ENCODE measurements around the gene TCF4.
A peak's percentile ranks its signal among the peaks of the same experiment; 100 is the strongest.

TCF4 gene

DNA sequence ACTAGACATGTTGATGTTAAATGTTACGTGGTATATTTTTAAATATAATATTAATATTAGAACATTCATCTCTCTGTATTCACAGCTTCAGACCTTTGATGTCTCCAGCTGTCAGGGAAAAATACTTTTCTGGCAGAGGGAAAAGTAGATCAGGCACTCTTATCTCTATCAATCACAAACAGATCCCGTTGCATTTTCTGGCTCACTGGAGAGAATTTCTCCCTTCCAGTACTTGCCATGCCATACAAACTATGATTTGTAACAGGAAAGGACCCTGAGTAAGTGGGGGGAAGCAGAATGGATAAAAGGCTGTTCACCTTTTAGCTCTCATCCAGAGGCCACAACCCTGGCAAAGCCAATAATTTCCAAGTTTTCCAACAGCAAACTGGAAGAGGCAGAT lies 158.0 kb downstream of the TCF4 start:
- DNase-seq: no peak

DNA sequence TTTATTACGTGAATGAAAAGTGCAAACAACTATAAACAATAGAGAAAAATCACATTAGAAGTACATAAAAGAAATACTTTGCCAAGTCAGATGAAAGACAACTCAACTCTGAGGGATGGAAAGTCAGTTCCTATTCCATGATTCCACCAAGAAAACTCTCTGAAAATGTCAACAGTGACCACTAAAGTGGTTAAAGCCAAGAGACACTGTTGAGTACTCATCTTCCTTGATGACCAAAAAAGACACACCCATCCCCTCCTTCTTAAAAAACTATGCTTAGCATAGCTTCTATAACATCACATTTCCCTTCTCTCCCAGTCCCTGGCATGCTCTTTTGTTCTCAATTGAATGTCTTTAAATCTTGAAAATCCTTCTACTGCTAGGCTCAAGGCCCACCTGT lies 160.0 kb downstream of the TCF4 start:
- no peak for DNase-seq

DNA sequence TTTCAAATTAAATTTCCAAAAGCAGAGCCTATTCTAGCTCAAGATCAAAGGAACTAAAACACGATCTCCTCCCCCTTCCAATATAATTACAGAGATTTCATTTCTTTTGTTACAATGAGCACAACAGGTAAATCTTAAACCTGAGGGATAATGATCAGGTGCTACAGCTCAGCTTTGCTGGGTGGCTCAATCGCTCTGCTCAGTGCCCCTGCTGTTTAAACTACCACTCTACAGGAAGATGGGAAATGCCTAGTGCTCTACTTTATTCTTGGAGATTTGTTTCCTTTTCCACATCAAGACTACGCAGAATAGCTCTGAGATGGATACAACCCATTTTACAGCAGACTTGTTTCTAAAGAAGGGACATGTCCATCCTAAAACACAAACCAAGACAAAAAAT lies 162.3 kb downstream of the TCF4 start:
- no peak for DNase-seq

DNA sequence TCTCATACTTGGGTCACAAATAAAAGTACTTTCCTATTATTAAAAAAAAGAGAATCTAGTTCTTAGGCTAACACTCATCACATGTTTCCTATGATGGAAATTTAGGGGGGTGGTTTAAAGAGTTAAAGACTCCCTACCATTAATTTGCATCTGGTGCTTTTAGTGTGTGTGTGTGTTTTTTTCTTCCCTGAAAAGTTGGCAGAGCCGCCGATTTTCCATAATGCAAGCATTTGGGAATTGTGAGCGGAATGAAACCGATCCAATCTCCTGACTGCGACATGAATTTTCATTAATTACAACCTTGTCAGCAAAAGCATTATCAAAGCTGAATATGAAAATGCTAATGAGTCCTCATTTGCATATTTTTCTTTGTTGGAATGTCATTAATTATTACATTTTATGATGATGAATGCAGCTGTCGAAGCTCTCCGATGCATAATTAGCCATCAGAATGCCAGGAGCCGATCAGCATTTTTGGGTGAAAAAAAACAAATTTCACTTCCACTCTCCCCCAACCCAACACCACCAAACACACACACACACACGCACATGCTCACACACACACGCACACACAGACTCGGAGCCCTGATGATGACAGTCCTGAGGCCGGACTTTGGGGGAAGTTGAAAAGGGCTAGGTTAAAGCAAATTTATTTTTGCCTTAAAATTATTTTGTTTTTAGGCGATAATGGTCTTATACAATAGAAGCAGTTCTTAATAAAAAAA lies 165.4 kb downstream of the TCF4 start:
- DNase-seq: no peak

DNA sequence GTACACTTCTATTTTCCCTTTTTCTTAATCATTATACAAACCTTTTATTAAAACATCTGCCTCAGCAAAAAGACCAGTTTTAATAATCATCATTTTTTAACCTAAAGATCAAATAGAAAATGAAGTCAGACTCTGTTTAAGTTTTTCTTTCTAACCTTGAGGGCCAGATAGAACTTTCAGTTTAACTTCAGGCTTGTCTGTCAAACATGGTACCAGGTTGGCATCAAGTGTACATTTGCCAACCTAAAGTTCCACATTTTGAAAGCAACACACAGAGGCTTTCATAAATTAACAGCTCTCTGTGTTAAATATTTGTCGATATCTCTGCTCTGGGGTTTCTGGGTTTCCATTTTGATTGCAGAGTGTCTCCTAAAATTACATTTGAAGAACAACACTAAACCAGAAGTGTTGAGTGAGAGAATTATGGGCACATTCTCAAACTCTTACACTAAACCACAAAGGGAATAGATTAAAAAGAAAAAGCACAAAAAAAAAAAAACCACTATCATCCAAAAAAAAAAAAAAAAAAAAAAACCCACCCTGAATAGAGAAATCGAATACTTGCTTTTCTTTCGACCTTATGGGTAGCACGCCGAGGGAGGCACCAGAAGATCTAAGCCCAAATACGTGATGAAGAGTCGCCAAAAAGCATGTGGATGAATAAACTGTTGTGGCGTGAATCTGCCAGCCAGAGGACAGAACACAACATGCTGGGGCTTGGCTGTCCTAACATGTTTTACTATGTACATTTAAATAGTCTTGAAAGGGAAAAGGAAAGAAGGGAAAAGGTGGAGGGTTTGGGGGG lies 166.2 kb downstream of the TCF4 start:
- DNase-seq: no peak

DNA sequence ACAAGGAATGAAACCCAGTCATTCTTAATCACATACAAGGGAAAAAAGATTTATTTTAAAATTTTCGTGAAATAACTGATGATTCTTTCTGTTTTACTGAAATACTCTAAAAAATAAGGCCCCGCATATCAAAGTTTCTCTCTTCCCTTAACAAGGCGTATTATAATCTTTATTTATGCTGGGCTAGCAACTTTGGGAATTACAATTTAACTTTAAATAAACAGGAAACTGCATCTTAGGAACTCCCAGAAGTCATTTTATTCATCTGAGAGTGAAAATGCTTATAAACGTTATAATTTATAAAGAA lies 166.7 kb downstream of the TCF4 start:
- DNase-seq: no peak

DNA sequence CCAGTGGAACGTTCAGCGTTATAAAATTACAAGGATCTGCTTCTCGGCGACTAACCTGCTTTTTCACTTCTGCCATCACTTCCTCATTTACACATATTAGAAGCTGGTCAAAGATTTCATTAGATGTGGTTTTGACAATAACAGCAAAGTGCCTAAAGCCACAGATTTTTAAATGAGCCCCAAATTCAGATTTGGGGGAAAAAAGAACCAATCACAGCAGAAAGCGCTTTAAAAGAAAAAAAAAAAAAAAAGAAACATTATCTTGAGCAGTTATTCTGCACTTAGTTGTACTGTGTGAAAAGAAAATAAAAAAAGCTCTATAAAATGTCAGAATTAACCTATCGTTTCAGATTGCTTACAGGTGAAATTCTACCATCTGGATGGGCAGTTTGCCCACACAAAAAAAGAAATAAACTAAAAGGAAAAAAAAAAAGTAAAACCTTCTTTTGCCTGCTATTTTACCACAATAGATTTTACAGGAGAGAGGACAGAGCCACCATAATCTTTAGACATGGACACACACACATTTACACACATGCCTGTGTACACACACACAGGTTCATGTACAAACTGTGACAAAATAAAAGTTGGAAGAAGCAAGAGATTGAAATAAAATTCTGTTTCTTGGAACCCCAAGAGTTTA lies 167.2 kb downstream of the TCF4 start:
- DNase-seq: no peak

DNA sequence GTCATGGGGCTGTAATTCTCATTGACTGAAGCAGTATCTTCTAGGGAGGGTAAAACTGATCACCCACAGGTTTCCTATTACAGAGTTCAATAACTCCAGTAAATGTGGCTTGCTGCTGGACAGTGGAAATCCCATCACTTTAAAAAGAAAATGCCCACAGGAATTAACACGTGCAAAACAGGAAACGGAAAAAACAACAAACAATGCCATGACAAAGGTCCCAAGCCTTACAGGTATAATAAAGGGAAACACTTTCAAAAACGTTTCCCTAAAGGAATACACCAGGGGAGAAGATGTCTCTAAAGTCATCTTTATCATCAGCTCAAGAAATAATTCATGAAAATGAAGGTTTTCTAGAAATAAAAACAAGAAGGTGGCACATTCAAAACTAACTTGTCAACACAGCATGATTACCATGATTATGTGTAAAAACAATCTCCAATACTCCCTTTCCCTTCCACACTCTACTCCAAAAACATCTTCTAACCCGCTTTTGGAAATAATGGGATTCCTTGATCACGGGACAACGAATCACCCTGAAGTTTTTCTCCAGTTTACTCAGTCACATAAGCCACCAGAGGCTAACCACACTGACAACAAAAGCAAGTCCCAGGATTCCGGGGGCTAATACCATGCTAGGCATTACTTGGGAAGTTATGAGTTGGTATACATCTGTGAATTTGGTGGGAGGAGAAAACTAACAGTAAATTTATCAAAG lies 167.9 kb downstream of the TCF4 start:
- DNase-seq: peak; percentile 50

DNA sequence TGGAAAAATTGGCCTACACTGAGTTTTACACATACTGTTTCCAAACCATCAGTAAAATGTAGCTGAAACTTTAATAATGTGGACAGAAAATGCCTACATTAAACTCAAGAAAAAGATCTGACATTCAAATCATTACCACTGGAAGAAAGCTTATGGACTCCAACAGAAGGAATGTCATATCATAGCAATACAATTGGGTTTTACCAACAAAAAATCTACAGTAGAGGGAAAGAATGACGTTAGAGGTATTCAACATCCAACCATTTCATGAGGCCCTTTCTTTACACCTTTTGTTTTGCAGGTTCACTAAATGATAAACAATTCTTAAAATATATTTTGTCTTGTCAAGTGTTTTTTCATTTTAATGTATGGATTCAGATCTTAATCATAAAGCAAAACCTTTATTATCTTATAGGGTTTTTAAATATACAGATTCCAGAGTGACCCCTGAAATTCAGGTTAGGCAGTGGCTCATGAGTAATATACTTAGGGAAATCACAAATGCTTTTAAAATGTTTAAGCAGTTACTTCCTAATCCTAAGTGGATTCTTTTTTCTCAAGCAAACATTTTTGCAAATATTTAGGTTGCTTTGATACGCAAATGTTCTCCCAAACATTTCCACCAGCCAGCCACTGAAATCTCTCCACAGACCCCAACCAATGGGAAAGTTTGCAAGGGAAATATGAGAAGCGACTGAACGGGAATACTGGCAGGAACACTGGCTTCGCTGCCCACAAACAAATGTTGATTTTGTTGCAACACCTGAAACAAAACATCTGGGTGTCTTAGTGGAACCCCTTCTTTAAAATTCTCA lies 168.7 kb downstream of the TCF4 start:
- no peak for DNase-seq

DNA sequence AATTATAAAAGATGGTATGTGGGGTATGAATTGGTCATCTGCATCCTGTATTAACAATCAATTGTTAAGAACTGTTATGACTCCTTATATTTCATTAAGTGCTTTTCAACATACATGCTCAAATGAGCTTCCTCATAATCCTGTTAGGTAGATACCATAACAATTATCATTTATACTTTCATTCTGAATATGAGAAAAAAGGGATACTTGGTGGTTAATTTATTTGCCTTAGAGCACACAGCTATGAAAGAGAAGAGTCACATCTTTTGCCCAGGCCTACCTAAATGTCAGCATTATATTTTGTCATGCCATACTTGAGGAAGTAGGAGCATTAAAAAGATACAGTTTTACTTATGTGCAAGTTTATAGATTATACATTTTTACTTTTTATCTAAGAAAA lies 169.6 kb downstream of the TCF4 start:
- DNase-seq: no peak

DNA sequence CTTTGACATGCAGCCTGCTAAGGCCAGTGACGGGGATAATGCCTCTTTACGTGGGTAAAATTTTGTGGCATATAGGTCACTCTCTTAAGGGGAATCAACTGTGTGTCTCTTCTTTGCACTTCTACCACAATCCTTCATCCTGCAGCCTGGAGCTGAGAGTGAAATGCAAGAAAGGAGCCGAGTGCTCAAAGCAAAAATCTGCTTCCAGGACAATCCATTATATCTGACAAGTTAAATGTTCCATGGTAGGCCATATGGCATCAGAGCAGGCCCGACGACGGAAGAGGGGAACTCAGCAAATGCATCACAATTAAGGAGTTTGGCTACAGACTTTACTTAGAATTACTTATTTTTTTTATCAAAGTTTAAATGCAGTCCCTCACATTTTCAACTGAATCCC lies 171.2 kb downstream of the TCF4 start:
- no peak for DNase-seq

DNA sequence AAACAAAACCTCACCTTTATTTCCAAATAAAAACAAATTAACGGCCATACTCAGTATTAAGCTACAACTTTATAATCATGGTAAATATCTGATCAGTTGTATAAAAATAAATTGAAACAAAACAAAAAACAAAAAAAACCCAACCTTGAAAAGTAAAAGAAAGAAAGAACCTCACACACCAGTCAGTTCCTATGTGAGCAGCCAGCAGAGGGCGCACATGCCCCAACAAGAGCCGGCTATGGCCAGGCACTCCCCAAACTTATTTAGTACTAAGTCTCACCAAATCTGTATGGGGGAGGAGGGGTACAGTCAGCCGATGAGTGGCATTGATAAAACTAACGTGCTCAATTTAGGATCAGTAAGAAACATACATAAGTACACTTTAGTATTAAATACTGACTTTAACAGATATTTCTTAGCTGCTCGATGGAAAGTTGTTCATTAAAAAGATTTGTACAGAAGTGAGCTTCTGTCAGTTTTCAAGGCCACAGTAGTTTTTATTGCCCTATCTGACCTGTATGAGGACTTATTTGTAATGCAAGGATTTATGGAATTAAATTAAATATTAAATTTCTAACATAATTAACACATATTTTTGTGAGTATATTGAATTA lies 172.6 kb downstream of the TCF4 start:
- DNase-seq: peak; percentile 78

DNA sequence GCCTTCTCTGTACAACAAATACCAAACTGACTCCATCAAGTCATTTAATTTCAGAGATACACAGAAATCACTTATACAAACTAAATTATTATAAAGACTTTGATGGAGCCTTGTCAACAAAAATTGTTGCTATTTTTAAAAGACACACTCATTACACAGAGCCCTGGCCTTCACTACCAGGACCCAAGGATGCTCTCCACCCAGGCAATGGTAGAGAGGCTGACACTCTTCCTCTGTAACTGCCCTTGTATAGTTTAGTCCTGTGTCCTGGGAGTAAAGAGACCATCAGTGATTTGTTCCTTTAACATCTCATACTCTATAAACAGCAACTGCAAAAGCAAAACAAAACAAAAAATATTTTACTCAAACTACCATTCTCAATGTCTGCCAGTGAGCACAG lies 173.5 kb downstream of the TCF4 start:
- DNase-seq: no peak

DNA sequence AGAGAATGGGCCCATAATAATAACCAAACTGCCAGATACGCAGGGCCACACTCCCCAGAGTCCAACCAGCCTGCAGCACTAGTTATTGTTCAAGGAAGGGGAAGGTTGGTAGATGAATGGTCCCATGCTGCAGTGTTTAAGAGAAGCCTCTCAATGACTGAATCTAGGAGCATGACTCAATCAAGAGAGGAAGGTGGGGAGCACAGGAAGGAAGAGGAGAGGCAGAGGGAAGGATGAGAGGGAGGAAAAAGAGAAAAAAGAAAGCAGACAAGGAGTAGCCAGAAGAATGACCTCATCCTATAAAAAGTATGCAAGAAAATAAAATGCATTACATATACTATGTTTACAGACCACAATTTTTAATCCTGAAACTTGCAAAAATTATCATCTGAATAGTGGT lies 174.5 kb downstream of the TCF4 start:
- no peak for DNase-seq

DNA sequence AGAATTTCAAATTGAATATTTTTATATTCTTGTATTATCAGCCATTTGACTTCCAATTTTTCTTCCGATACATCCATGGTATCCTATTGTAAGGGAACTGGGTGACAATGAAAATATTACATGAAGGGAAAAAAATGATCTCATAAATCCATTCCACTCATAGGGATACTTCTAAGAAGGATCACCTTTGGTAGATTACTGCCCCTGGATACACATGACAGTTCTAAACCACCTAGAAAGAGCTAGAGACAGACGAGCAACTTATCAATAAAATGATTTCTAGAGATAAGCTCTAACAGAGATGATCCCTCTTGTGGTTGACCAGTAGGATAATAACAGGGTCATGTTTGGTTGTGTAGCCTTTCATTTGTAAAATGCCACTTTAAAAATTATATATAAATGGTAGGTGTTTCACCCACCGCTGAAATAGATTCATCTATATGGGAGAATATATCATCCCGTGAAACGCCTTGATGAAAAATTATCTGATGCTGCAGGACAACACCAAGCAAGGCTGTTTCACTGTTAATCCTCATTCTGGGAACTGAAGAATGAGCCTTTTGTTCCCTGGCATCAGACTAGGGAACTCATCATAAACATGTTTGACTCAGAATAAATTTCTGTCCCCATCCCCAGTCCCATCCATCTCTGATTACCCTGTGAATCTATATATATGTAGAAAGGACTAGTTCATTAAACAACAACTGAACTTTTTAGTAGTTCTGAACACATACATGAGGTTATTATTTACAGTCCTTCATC lies 180.0 kb downstream of the TCF4 start:
- DNase-seq: no peak

DNA sequence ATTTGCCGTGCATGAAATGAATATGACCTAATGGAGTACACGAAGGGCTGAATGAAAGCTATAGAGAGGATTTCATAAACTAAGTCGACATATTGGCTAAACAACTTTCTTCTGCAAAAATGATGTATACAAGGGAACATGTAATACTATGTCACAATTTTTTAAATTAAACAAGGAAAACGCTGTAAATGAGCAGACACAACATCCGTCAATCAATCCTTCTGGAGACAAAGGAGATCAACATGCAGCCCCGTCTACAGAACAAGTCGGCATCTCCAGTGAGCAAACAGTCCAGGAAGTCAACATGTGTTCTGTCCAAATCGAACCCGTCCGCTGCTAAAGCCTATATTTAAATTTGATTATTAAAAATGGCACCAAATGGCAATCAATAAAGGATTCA lies 180.8 kb downstream of the TCF4 start:
- no peak for DNase-seq

DNA sequence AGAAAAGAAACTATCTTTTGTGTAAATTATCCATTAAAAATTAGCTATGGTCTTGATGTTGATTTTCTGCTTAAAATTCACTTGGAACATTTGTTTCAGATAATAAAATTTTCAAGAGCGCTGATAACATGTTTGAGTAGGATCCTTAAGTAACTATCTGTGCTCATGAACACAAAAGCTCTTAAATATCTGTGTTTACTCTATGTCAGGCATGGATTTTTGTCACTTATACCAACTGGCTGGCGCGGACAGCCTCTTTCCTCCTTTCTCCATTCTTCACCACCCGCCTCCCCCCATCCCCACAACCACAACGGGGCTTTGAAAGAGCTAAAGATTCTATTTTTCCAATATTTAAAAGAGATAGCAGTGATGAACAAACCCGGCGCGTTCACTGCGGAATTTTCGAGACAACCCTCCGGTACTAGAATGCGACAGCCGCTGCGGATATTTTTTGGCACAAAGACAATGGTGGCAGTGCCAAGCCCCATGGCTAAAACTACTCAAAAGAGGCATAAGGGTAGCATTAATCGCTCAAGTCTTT lies 181.5 kb downstream of the TCF4 start:
- DNase-seq: no peak

DNA sequence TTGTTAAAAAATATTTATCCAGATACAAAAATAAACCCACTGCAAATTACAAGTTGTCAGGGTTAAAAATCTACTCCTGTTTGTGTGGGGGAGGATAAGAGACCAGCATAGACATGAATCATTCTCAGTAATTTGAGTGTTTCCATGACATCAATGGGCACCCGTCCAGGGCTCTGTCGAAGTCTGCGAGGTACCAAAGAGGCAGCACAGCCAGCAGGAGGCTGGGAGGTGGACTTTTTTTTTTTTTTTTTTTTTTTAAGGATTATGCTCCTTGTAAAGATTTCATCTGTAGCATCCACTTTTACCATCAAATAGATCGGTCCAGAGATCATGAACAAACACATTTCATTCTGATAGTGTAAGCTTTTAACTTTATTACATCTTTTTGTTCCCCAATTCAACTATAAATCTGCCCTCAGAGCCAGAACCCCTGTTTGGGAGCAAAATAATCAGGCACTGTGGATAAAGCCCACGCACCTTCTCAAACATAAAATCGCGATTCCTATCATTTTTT lies 182.0 kb downstream of the TCF4 start:
- peak; percentile 79 for DNase-seq

DNA sequence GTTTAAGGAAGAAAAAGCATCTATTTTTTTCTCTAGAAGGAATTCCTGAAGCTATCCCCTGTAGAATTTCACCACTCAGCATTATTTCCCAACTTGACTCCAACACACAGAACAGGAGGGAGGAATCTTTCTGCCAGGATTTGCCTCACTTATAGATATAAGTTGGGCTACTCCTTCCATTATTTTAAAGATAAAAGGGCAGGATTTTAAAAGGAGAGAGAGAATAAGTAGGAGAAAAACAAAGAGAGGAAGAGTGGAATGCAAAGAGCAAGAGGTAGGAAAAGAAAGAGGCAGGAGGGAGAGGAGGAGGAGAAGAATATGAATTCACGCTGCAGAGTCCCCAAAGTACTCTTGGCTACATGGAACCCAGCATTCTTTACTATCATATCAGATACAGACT lies 182.5 kb downstream of the TCF4 start:
- no peak for DNase-seq

DNA sequence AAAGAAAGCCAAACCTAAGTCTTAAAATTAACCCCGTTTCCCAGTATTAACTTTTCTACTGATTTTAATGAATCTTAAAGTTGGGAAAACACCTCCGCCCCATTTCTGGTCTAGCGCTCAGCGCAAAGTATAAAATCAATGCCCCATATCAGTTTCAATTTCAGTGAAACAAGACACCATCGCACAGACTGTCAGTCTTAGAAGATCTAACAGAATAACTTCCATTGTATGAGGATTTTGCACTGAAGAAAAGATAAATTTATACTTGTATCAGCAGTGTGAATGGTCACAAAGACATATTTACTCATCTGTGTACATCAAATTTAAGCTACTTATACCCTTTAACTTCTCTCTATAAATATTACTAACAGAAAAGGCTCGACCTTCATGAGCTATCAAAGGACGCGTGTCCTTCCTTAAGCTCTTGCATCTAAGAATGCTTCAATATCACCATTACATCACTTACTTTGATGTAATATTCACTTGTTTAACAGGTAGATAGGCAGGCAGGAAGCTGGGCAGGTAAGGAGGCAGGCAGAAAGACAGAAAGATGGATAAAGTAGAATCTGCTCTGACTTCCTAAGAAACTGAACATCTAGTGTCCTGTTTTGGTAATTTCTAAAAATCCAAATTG lies 183.0 kb downstream of the TCF4 start:
- DNase-seq: no peak
